Activated CD8-positive, alpha-beta memory T cell treated with anti-CD3 and anti-CD28 coated beads for 4 hours (primary cell): Measurements from ENCODE around the gene OAF.
"Not testable (repeated sequence)": the region's sequence is repeated elsewhere in the genome, so short reads cannot be mapped to it uniquely, and the experiment has no call there.

ENCODE experiments used
- DNase-seq, 2 donors: peaks; one replicate each; pipeline ENCODE4 v3.0.0-alpha.2; 2020; ENCODE audit warnings: low read depth in 2 of 2

OAF gene

GRCh38 chr11:120210626-120211521, at the start of gene OAF:
Gene OAF (plus strand): TSS chr11:120211032. CDS start chr11:120211280, 248 bp downstream.
- DNase-seq: peak; percentile 20 to 22

GRCh38 chr11:120167659-120168058, 43.2 kb upstream of the OAF start:
- DNase-seq: no peak

- no peak for DNase-seq
These were observed 42.5 kb upstream of the OAF start for GRCh38 chr11:120168108-120168959.

GRCh38 chr11:120168960-120169681, 41.7 kb upstream of the OAF start:
- peak in 1 of 2 donors; percentile 18 for DNase-seq

- DNase-seq: no peak
These were observed 40.7 kb upstream of the OAF start for GRCh38 chr11:120169981-120170698.

GRCh38 chr11:120170741-120171261, 40.0 kb upstream of the OAF start:
- no peak for DNase-seq

- DNase-seq: no peak
These were observed 38.5 kb upstream of the OAF start for GRCh38 chr11:120172054-120172911.

GRCh38 chr11:120173019-120173705, 37.7 kb upstream of the OAF start:
- no peak for DNase-seq

- no peak for DNase-seq
These were observed 37.0 kb upstream of the OAF start for GRCh38 chr11:120173807-120174206.

GRCh38 chr11:120174866-120175265, 36.0 kb upstream of the OAF start:
- no peak for DNase-seq

- DNase-seq: no peak
These were observed 32.2 kb upstream of the OAF start for GRCh38 chr11:120178561-120179056.

- no peak for DNase-seq
These were observed 31.7 kb upstream of the OAF start for GRCh38 chr11:120179057-120179672.

GRCh38 chr11:120180063-120180462, 30.8 kb upstream of the OAF start:
- not testable (repeated sequence) for DNase-seq

- DNase-seq: no peak
These were observed 30.1 kb upstream of the OAF start for GRCh38 chr11:120180551-120181232.

GRCh38 chr11:120181376-120181975, 29.4 kb upstream of the OAF start:
- DNase-seq: no peak

- no peak for DNase-seq
These were observed 28.5 kb upstream of the OAF start for GRCh38 chr11:120182372-120182771.

- no peak for DNase-seq
These were observed 27.9 kb upstream of the OAF start for GRCh38 chr11:120182790-120183491.
